LNCAP (cell line): ENCODE data around the gene MUC5B.

ENCODE experiments used
- CTCF ChIP-seq: fragments of 450-650 bp; IDR thresholded peaks from 2 replicates; pipeline ENCODE4 v1.5.1; 2017; ENCODE audit warnings: mild to moderate bottlenecking

The MUC5B gene

GRCh38 chr11:1222491-1223345, at the start of gene MUC5B:
Gene MUC5B (plus strand): TSS chr11:1223066. CDS start chr11:1223124, 58 bp downstream.
- TF ChIP-seq CTCF = no peak

GRCh38 chr11:1174441-1175370, 48.2 kb upstream of the MUC5B start:
- no peak for TF ChIP-seq CTCF

GRCh38 chr11:1175461-1176223, 47.2 kb upstream of the MUC5B start:
- TF ChIP-seq CTCF = no peak

GRCh38 chr11:1176224-1177019, 46.4 kb upstream of the MUC5B start:
- TF ChIP-seq CTCF = no peak

- TF ChIP-seq CTCF = no peak
These were observed 45.7 kb upstream of the MUC5B start for GRCh38 chr11:1177020-1177770.

- no peak for TF ChIP-seq CTCF
These were observed 45.1 kb upstream of the MUC5B start for GRCh38 chr11:1177771-1178090.
